Activated gamma-delta T cell (primary cell): ENCODE measurements around the gene CDKN2B.
A peak's percentile ranks its signal among the peaks of the same experiment; 100 is the strongest.
"Not testable (repeated sequence)": the region's sequence is repeated elsewhere in the genome, so short reads cannot be mapped to it uniquely, and the experiment has no call there.

ENCODE experiments used
- DNase-seq: peaks from one replicate; lab custom pipeline; 2025; lab: John Stamatoyannopoulos, UW
- total RNA-seq, 2 donors: gene quantifications; one replicate each; lab custom pipeline; 2026; lab: John Stamatoyannopoulos, UW

Gene CDKN2B, protein sequence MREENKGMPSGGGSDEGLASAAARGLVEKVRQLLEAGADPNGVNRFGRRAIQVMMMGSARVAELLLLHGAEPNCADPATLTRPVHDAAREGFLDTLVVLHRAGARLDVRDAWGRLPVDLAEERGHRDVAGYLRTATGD
- total RNA-seq, result 0.26 to 1.8 reads per million in 2 donors

DNA sequence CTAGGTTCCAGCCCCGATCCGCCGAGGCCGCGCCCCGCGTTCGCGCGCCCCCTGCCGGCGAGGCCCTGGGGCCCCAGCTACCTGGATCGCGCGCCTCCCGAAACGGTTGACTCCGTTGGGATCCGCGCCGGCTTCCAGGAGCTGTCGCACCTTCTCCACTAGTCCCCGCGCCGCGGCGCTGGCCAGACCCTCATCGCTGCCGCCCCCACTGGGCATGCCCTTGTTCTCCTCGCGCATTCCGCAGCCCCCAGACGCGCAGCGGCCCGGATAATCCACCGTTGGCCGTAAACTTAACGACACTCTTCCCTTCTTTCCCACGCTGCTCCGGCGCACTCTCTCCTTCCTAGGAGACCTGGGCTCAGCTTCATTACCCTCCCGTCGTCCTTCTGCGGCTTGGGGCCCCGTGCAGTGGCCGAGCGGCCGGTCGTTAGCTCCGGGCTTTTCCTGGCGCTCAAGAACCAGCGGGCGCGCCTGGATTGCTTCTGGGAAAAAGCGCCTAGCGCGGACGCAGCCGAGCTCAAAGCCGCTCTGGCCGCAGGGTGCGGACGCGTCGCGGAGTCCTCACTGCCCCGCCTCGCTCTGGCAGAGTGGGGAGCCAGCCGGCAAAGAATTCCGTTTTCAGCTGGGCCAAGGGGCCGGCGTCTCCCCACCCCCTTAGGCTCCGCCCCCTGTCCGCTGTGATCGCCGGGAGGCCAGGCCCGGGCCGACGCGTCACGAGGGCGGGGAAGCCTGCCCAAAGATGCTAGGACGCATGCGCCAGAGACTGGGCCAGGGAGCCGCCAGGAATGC, at the start of gene CDKN2B:
CDKN2B (minus strand) TSS at position 589 of the 789 bp plus-strand sequence; CDS start at position 237, 352 bp downstream.
- peak; percentile 42 for DNase-seq

- DNase-seq, result not testable (repeated sequence)
These were observed 48.9 kb upstream of the CDKN2B start for GRCh38 chr9:22057972-22058371.

DNA sequence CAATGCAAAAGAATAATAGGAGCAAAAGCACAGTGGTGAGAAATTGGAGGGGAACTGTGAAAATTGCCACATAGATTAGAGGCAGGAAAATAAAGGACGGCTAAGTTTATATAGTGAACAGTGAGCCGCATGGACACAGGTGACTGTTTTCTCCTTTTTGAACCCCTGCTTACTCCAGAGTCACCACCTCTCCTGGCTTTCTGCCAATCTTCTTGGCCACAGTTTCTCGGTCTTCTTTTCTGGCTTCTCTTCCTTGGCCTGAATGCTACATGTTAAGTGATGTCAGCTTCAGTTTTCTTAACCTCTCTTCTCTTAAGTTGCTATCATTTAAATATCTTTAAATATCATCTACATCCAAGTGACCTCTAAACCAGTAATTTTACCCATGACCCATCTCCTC, 47.3 kb upstream of the CDKN2B start:
- DNase-seq, result no peak

DNA sequence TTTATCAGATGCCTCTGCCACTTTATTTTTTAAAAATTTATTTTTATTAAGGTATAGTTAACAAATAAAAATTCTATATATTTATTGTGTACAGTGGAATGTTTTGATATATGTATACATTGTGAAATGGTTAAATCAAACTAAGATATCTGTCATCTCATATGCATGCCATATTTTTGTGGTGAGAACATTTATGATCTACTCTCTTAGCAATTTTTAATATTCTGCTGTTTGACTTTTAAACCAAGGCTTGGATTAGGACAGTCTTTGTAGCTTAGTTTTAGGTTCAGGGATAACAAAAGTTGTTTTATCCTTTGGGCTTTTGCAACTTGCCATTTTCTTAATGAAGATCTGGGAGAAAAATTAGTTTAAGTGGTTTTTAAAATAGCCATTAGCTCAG, 46.0 kb upstream of the CDKN2B start:
- no peak for DNase-seq

GRCh38 chr9:22054529-22054928, 45.4 kb upstream of the CDKN2B start:
- no peak for DNase-seq

- no peak for DNase-seq
These were observed 45.0 kb upstream of the CDKN2B start for GRCh38 chr9:22054076-22054475.

- no peak for DNase-seq
These were observed 44.1 kb upstream of the CDKN2B start for GRCh38 chr9:22053178-22053577.

- DNase-seq, result no peak
These were observed 43.4 kb upstream of the CDKN2B start for GRCh38 chr9:22052376-22052945.

- DNase-seq, result no peak
These were observed 41.8 kb upstream of the CDKN2B start for GRCh38 chr9:22050924-22051323.

DNA sequence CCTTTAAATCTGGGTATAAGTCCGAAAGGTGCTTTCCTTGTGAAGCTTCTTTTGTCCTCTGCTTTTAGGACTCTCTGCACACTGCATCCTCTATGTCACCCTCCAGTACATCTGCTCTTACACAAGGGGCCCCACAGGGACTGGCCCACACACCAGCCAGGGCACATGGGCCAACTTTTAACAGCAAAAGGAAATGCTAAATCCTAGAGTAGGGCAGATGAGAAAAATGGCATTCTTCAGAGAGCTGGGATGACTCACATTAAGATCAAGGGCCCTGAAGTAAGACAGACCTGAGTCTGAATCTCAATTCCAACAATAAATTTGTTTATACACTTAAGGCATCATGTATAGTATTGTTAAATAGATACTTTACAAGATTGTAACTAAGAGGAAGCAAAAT, 40.3 kb upstream of the CDKN2B start:
- no peak for DNase-seq

GRCh38 chr9:22047596-22047995, 38.5 kb upstream of the CDKN2B start:
- DNase-seq, result no peak

DNA sequence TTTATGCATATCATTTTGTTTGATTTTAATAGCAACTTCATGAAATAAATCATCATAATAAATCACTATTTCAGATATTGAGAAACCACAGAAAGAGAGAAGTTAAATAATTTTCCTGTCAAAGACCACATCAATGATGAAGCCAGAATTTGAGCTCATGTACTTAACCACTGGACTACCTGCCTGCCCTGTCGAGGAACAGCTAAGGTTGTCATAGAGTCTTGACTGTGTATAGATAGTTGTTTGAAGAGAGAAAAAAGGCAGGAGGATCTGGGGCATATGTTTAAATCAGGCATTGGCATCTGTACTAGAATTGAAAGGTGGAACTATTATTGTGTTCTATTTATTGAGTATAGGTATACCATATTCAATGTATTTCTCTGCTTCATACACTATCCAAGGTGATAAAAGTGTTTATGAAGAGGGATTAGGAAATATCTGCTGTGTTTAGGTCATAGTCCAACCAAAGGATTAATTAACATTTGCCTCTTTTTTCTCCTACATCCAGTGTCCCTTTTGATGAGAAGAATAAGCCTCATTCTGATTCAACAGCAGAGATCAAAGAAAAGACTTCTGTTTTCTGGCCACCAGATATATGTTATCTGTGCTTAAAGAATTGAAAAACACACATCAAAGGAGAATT, 37.3 kb upstream of the CDKN2B start:
- no peak for DNase-seq

DNA sequence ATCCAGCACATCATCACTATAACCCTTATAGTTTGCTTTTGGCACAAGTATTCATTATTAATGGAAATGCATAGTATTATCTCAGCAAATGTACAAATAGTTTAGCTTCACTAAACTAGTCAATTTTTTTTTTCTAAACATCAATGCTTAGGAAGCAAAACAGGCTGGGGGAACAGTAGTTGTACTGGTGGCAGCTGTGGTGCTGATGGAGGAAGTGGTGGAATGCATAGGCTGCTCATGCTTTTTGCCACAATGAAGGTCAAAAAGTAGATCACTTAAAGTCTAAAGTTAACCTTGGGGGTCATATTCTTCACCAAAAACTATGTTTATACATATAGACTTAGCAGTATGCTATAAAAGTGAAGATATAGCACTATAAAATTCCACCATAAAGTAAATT, 36.3 kb upstream of the CDKN2B start:
- DNase-seq, result no peak

DNA sequence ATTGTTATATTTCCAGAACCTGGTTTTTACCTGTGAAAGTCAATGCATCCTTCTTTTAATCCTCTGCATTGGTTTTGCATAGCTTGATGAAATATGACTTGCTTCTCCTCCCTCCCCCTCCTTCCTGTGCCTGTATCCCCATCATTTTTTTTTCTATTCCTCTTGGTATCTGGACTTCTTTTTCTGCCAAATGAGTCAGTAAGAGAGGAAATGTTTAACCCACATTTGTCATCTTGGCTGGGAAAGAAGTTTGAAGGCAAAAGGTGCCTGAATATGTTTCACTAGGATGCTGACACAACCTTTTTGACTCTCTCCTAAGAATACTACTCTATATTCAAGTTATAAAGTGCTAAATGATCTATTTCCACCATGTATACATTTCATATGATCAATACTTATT, 35.5 kb upstream of the CDKN2B start:
- DNase-seq, result no peak

GRCh38 chr9:22043928-22044327, 34.8 kb upstream of the CDKN2B start:
- DNase-seq, result no peak

- no peak for DNase-seq
These were observed 32.7 kb upstream of the CDKN2B start for GRCh38 chr9:22041775-22042174.

DNA sequence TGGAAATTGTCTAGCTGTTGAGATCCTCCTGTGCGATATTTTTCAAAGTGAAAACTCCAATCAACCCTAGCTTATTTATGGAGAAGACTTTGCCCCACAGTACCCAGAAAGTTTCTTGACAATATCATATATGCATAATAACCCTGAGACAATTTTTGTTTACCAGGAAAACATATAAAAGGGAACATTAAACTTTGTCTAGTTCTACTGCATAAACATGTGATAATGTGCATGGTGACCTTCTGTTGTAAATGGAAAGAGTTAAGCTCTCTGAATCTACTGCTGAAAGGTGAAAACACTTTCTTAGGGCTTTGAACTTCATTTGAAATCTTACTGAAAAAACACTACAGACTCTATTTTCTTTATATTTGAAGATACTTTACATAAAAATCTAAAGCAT, 32.2 kb upstream of the CDKN2B start:
- no peak for DNase-seq

DNA sequence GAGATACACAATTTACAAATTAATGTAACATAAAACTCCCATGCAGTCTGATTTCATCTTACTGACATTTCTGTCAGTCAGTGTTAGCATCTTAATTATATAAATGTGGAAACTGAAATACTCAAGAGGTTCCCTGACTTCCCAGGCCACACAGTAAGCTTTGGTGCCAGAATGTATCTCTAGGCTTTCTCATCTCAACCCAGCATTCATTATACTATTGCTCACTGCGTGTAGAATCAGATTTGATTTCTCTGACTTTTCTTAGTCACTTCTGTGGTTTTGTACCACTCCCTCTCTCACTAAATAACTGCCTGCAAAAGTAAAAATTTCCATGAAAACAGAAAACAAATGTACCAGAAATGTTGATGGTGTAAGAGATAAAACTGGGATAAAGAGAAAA, 31.7 kb upstream of the CDKN2B start:
- no peak for DNase-seq

- no peak for DNase-seq
These were observed 30.2 kb upstream of the CDKN2B start for GRCh38 chr9:22039258-22039657.

- DNase-seq, result no peak
These were observed 29.0 kb upstream of the CDKN2B start for GRCh38 chr9:22037954-22038690.

GRCh38 chr9:22036866-22037626, 27.9 kb upstream of the CDKN2B start:
- no peak for DNase-seq
